A673 (cell line): Measurements from ENCODE around the gene ARHGAP26. TPM values are rescaled to one million over a fixed set of nuclear protein-coding genes. Genes with fewer than 3 reads are reported as not detected.

ENCODE experiments used
- BruUV-seq: library from RNA; stranded (reverse); fragments of 400-500 nt; replicated peaks from 2 replicates; lab custom pipeline; 2021; lab: Mats Ljungman, UMichigan
- CTCF ChIA-PET: fragments of 300-600 bp; sonication (Branson Sonifier 250); formaldehyde crosslinking; loops from one replicate; lab custom pipeline; 2022; ENCODE audit warnings: antibody characterized with exemption; lab: Charles Lee
- POLR2A ChIA-PET: fragments of 300-600 bp; sonication (Branson Sonifier 250); formaldehyde crosslinking; loops from one replicate; lab custom pipeline; 2022; ENCODE audit warnings: antibody characterized with exemption; ENCODE audit not compliant: low non-redundant PET; lab: Charles Lee
- DNase-seq: peaks from one replicate; pipeline ENCODE4 v3.0.0-alpha.2; 2015; ENCODE audit warnings: low spot score
- H3K27ac ChIP-seq: fragments of 200-600 bp; sonication (generic); 2 replicates; pipeline ENCODE4 v1.5.1; 2016; ENCODE audit warnings: mixed run types, low read depth, mild to moderate bottlenecking, mixed read lengths, antibody characterized with exemption, low read length; ENCODE audit not compliant: poor library complexity, severe bottlenecking
- H3K27me3 ChIP-seq: fragments of 200-600 bp; sonication (generic); replicated peaks from 2 replicates; pipeline ENCODE4 v1.6.1; 2017; ENCODE audit warnings: mixed run types, low read depth, mild to moderate bottlenecking, mixed read lengths, antibody characterized with exemption, low read length; ENCODE audit not compliant: insufficient read depth, poor library complexity
- H3K36me3 ChIP-seq: fragments of 200-600 bp; sonication (generic); 2 replicates; pipeline ENCODE4 v1.6.1; 2016; ENCODE audit warnings: mixed run types, mild to moderate bottlenecking, mixed read lengths, antibody characterized with exemption, low read length; ENCODE audit not compliant: insufficient read depth, poor library complexity, severe bottlenecking
- H3K4me1 ChIP-seq: fragments of 200-600 bp; sonication (generic); 2 replicates; pipeline ENCODE4 v1.6.1; 2017; ENCODE audit warnings: mixed run types, mild to moderate bottlenecking, mixed read lengths, antibody characterized with exemption, low read length; ENCODE audit not compliant: insufficient read depth, poor library complexity, severe bottlenecking
- H3K4me3 ChIP-seq: fragments of 200-600 bp; sonication (generic); 2 replicates; pipeline ENCODE4 v1.5.1; 2016; ENCODE audit warnings: low read depth, mixed run types, mild to moderate bottlenecking, mixed read lengths, low read length; ENCODE audit not compliant: poor library complexity, severe bottlenecking
- H3K9me3 ChIP-seq: fragments of 200-600 bp; sonication (generic); 2 replicates; pipeline ENCODE4 v1.6.1; 2016; ENCODE audit warnings: mixed run types, low read depth, mild to moderate bottlenecking, mixed read lengths, antibody characterized with exemption, low read length; ENCODE audit not compliant: poor library complexity, severe bottlenecking
- CTCF ChIP-seq: fragments of 300-800, 200-600 bp; sonication (generic); conservative IDR thresholded peaks from 2 replicates; pipeline ENCODE4 v1.5.1; 2017; ENCODE audit warnings: low read depth, mild to moderate bottlenecking, antibody characterized with exemption, low read length, moderate library complexity, mixed read lengths
- EZH2 ChIP-seq: fragments of 200-600 bp; sonication (generic); IDR thresholded peaks from 2 replicates; pipeline ENCODE4 v1.6.1; 2017; ENCODE audit warnings: borderline replicate concordance, low read depth, mild to moderate bottlenecking, mixed read lengths, antibody characterized with exemption, low read length; ENCODE audit not compliant: poor library complexity, severe bottlenecking
- intact Hi-C: fragments of 100-400 bp; cut with micrococcal nuclease; formaldehyde crosslinking; loops from one replicate; pipeline ENCODE4 v1.10.0; 2022; ENCODE audit not compliant: unreplicated experiment
- total RNA-seq: library from RNA; stranded (reverse); gene quantifications from 2 replicates; pipeline ENCODE4 v1.2.3, GENCODE V29; 2021

ARHGAP26 gene
- total RNA-seq, 1 experiment from 2014 or later: 25.5 TPM

- CTCF ChIA-PET: no interaction called here
- Histone ChIP-seq H3K4me1 (peaks cover 31% of the 10 kb centered on the region), H3K9me3 (no peaks in the 10 kb centered on the region), H3K36me3 (no peaks in the 10 kb centered on the region), H3K27ac (no peak overlapping the region), H3K4me3 (no peak overlapping the region), H3K27me3 (no peaks in the 10 kb centered on the region)
- intact Hi-C loops: loop anchor here (5.0 kb wide), 1 partner anchor 823 kb away; no protein-coding TSS in a partner anchor
- no peak for DNase-seq
- no TSS peak for BruUV-seq
- TF ChIP-seq CTCF (no peak), EZH2 (no peak)
- POLR2A ChIA-PET: no interaction called here
These were observed 234.4 kb downstream of the ARHGAP26 start for GRCh38 chr5:143004361-143005145.

GRCh38 chr5:143006501-143006900, 236.3 kb downstream of the ARHGAP26 start:
- ChIA-PET CTCF (no interaction called here), POLR2A (no interaction called here)
- H3K4me3 ChIP-seq: no peak overlapping the region
- no peak for DNase-seq
- no peaks in the 10 kb centered on the region for H3K9me3 ChIP-seq
- peaks cover 26% of the 10 kb centered on the region for H3K4me1 ChIP-seq
- H3K27me3 ChIP-seq: no peaks in the 10 kb centered on the region
- intact Hi-C loops: no loop called here
- no peaks in the 10 kb centered on the region for H3K36me3 ChIP-seq
- TF ChIP-seq EZH2: no peak
- no peak for TF ChIP-seq CTCF
- H3K27ac ChIP-seq: no peak overlapping the region
- no TSS peak for BruUV-seq

DNA sequence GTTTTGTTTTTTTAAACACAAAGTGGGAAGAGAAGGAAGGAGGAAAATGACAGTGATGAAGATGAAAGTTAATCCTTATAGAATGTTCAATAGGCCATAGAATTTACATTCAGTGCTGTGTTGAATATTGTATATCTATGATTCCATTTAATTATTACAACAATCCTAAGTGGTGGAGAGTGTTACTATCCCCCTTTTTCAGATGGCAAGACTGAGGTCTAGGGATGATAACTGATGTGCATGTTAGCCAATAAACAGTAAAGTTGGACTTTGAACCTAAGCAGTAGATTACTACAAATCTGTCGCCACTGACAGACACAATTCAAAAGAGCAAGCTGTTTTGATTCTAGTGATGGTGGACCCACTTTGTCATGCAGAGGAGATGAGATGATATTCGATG, 237.9 kb downstream of the ARHGAP26 start:
- CTCF ChIA-PET: no interaction called here

More for the DNA sequence above, 237.9 kb downstream of the ARHGAP26 start:
- Histone ChIP-seq H3K4me3 (no peak overlapping the region), H3K27ac (no peak overlapping the region), H3K27me3 (no peaks in the 10 kb centered on the region), H3K36me3 (no peaks in the 10 kb centered on the region), H3K4me1 (peaks cover 13% of the 10 kb centered on the region), H3K9me3 (no peaks in the 10 kb centered on the region)
- no peak for TF ChIP-seq EZH2
- TF ChIP-seq CTCF: no peak
- POLR2A ChIA-PET: no interaction called here
- DNase-seq: no peak
- intact Hi-C loops: no loop called here
- no TSS peak for BruUV-seq
